Hematopoietic multipotent progenitor cell treated with erythropoietin and hydrocortisone succinate and interleukin-3 and kit ligand, for 6 days (in vitro differentiated cells): ENCODE results near the gene TNK2.
"Not testable (repeated sequence)": the region's sequence is repeated elsewhere in the genome, so short reads cannot be mapped to it uniquely, and the experiment has no call there.

Experiments used
- DNase-seq: peaks from one replicate; pipeline ENCODE4 v3.0.0-alpha.2; 2015

TNK2 gene

DNA sequence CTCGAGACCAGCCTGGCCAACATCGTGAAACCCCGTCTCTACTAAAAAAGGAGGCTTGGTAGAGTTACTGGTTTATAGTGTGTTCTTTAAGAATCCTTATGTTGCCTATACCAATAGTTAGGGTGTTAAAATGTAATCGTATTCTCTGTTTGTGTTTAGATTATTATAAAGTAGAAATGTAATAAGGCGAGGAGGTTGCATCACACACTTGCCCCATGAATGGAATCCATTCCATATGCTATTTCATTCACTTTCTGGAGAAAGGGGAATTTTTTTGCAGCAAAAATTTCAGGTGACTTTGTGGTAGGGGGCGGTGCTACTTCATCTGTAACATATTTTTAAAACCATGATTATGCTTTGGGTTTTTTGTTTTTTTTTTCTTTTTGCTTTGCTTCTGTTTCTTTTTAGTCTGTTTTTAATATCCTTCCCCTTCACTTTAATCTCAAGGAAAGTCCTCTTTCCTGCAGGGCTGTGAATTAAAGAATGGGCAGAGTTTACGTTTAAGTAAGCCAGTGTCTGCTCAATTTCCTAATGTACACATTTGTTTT lies 63.6 kb downstream of the TNK2 start:
- no peak for DNase-seq

DNA sequence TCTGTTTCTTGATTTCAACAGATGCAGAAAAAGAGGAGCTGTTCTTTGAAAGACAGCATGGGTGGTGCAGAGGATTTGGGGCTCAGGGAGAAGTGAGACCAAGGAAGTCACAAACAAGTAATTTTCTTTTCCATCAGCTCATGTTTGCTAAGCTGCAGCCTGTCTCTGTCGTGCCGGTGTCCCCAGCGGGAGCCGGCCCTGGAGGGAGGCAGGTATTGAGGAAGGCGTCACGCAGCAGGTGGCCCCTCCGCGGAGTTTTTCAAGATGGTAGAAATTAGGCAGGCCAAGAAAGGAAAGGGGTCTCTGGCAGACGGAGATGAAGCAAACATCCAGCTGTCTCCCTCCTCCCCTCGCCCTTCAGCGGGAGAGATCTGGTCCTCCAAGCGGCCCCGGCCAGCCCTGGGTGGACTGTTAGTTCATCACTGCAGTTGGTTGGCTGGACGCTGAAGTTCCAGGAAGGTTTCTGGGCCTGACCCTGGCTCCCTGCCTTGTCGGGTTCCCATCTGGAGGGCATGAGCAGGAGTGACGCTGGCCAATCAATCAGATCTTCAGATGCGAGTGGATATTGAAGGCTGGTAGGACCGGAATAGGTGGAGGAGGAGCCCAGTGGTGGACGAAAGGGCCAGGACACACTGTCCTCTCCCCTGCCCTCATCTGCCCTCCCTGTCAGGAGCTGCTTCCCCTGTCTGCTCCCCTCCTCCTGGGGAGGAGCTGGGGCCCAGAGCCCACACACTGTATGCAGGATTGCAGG lies 68.9 kb downstream of the TNK2 start:
- no peak for DNase-seq

DNA sequence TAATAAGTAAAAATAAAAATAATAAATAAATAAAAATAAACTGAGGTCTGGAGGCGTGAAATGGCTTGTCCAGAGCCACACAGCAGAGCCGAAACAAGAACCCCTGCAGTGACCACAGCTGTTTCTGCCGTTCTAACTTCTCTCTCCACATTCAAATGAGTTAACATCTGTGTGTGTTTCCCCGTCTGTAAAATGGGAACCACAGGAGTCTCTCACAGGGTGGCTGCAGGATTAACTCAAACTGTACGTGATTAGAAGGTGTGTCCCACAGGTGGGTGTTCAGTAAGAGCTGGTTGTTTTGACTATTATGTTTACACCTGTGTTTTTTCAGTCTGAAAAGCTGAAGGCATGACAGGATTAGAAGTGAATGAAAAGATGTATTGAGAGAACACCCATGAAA lies 69.6 kb downstream of the TNK2 start:
- no peak for DNase-seq

DNA sequence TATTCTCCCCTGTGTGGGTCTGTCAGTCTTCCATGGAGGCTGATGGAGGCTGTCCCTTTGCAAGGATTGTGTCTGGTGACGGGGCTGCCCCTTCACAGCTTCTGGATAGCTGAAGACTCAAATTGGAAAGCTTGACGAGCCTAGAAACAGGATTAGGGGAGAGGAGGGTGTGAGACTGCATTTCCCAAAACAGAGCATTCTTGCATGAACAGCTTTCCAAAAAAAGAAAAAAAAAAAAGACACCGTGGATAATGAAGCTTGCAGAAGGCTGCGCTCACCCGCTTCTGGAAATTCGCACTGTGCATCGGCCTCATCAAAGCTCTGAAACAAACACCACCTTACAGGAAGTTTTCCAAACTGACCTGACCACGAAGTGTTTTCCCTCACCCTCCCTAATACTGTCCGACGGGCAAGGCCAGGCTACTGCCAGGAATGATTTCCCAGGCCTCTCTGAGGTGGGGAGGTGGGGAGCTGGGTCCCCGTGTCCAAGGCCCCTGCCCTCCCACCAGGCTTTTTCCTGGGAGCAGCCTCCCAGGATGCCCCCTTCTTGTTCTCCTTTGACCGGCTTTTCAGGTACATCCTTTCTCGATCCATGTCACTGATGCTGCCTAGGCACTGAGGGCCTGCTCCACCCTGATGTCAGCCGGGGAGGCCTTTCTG lies 71.7 kb downstream of the TNK2 start:
- no peak for DNase-seq

DNA sequence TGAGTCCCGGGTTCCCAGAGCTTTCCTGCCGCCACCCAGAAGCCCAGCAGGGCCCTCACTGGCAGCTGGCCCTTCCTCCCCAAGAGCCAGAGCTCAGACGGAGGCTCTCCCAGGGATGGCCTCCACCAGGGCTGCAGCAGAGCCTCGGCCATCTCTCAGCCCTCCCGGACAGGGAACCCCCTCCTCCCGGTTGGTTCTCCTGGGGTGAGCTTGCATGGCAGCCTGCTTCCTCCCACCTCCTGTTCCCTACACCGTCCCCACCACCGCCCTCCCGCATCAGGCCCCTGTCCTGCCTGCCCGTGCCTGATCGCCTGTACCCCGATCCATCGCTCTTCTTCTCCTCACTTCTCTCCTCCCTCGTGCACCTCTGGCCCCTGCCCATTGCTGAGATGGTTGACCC lies 72.6 kb downstream of the TNK2 start:
- no peak for DNase-seq

DNA sequence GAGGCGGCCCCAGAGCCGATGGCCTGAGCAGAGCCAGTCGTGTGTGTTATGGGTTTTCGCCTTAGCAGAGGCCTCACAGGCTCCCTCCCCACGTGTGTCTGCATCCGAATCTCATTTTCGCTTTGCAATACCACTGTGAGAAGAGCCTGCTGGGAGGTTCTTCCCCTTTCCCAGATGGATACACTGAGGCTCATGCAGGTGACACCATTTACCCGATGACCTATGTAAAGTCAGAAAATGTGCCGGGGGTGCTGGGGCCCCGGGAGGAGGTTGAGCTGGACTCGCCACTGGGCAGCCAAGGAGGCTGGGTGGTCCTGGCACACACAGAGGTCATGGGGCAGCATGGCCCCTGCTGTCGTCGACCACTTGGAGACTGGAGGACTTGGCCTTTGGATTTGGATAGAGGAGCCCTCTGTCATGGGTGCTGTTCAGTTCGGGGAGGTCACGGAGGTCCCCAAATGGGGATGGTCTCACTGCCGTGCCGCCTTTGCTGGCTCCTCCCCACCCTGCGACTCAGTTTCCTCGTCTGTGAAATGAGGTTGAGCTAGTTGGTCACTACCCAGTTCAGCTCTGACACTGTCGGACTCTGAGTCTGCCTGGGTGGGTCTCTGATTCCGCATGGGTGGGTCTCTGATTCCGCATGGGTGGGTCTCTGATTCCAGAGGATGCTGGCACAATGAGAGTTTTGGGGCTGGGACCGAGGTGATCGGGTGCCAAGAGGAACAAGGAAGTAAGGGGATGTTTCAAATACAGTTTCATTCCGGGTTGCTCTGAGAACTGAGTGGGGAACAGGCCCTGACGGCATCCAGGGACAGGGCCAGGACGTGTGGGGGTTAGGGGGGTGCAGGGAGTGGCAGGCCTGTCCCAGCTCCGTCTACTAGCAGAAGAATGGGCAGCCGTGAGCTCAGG lies 73.4 kb downstream of the TNK2 start:
- DNase-seq = no peak

DNA sequence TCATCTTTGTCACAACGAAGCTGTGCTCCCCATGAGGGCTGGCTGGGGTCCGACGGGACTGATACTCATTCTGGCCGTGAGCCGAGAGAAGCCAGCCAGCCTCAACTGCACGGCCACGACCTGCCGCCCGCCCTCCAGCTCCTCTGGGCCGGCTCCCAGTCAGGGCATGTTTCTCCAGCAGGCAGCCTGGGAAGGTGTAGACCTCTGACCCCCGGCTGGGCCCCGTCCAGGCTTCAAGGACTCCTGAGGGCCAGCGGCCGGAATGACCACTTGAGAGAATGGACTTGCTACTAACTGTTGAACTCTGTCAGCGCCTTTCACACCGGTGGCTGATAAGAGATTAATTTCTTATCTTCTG lies 78.5 kb downstream of the TNK2 start:
- no peak for DNase-seq

DNA sequence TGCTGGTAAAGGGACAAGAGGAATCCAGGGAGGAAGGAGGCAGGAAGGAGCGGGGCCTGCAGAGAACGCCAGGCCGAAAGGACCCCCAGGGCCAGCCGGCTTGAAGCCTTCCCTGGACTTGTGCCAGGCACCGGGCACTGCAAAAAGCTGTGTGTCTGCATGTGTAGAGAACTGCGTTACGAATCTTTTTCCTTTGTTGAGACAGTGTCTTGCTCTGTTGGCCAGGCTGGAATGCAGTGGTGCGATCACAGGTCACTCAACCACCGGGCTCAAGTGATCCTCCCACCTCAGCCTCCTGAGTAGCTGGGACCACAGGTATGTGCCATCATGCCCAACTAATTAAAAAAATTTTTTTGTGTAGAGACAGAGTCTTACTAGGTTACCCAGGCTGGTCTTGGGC lies 79.6 kb downstream of the TNK2 start:
- no peak for DNase-seq

DNA sequence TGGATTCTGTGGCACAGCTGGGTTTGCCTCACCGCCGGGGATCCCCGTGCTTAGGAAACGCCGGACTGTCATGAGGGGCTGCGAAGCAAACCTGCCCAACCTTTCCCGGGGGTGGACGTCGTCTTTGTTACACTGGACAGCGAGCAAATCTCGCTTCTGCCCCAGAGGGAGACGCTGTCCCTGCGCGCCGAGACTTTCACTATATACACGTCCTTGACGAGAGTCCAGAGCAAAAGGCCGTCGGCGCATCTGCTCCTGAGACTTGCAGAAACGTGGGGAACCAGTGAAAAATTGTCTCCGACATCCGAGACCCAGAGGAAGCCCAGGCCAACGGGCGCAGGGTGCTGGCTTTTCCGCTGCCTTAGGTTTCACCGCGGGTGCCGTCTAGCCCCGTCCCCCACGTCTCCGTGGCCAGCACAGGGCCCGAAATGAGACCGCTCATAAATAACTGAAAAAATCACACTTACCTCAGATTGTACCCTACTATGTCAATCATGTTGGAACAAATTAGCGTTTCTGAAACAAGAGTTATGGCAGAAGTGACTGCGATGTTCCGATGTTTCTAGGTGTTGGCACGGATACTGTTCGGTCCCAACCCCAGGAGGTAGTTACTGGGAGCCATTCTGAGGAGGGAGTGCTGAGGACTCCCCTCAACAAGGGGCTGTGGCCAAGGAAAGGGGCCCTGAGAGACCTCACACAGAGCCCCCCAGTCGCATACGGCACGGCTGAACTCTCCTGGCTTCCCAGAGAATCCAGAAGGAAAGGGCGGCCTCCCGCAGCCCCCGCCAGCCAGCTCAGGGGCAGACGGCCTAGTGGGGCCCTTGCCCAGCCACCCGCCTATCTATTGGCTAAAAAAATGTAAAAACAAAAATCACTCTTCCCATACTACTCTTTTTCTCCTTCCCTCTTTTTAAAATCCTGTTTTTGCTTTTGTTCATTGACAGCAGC lies 82.2 kb downstream of the TNK2 start:
- no peak for DNase-seq

DNA sequence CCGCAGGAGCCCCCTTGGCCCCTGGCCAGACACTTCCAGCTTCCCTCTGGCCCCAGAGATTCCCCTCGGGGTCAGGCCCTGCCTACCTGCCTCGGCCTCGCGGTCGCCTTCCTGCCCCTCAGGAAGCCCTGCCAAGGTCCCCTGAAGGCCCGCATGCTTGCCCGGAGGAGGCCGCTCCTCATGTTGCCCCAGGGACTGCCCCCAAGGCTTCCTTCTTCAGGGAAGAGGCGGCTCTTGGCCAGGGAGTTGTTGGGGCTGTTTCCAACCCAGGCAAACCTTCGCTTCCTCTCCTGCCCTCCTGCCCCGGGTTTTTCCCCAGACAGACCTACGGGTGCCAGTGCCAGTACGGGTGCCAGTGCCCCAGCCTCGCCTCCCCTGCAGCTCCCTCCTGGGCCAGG lies 83.2 kb downstream of the TNK2 start:
- no peak for DNase-seq

DNA sequence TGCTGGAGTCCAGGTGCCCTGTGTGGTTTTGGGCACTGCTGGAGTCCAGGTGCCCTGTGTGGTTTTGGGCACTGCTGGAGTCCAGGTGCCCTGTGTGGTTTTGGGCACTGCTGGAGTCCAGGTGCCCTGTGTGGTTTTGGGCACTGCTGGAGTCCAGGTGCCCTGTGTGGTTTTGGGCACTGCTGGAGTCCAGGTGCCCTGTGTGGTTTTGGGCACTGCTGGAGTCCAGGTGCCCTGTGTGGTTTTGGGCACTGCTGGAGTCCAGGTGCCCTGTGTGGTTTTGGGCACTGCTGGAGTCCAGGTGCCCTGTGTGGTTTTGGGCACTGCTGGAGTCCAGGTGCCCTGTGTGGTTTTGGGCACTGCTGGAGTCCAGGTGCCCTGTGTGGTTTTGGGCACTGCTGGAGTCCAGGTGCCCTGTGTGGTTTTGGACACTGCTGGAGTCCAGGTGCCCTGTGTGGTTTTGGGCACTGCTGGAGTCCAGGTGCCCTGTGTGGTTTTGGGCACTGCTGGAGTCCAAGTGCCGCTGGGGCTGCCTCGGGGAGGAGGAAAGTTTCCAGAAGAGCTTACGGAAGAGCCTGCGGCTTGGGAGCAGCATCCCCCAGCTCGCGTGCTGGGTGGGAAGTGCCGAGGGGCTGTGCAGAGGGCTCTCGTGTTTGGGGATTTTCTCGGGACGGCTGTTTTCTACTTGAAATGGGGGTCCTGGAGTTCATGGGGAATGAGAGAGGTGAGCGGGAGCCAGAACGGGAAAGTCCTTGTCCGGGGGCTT lies 83.7 kb downstream of the TNK2 start:
- not testable (repeated sequence) for DNase-seq

DNA sequence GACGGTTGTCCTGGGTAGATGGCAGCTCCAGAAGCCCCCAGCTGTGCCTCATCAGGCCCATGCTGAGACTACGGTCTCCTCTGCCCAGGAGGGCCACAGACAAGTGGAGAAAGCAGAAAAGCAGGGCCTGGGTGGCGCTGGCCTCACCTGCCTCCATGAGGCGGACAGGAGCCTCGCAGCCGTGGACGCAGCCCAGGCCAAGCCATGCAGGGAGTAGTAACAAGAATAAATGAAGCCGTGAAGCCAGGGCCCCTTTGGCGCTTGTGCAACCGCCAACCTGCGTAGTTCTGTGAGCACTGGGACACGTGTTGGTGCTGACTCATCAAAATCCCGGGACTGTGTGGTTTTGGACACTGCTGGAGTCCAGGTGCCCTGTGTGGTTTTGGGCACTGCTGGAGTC lies 84.4 kb downstream of the TNK2 start:
- DNase-seq = no peak

DNA sequence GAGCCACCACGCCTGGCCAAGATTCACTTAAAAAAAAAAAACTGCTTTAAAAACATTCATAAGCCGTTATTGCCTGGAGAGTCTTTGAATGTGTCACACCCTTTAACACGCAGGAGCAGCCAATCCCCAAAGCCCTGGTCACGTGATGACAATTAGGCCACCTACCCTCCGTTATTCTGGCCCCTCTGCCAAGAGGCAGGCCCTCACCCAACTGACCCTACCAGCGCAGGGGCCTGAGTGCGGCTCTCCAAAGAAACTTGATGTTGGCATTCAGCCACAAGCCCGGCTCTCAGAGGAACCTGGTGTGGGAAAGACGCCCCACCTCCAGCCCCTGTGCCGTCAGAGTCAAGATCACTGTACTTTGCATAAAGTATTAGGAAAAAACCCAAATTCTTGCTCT lies 85.1 kb downstream of the TNK2 start:
- no peak for DNase-seq

DNA sequence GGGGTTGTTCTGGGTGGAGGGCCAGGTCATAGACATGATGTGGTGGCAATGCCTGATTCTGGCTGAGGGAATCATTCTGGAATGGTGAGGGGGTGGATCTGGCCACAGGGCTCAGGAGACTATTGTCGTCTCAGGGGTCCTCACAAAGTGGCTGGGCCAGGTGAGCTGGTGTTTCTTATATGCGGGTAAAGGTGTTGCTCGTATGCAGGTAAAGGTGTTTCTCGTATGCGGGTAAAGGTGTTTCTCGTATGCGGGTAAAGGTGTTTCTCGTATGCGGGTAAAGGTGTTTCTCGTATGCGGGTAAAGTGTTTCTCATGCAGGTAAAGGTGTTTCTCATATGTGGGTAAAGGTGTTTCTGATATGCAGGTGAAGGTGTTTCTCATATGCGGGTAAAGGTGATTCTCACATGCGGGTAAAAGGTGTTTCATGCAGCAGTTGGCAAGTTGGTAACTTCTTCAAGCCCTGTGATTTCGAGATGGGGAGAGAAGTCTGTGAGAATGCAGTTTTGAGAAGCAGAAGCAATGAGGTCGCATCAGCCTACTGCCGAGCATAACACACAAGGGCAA lies 86.1 kb downstream of the TNK2 start:
- DNase-seq = no peak

DNA sequence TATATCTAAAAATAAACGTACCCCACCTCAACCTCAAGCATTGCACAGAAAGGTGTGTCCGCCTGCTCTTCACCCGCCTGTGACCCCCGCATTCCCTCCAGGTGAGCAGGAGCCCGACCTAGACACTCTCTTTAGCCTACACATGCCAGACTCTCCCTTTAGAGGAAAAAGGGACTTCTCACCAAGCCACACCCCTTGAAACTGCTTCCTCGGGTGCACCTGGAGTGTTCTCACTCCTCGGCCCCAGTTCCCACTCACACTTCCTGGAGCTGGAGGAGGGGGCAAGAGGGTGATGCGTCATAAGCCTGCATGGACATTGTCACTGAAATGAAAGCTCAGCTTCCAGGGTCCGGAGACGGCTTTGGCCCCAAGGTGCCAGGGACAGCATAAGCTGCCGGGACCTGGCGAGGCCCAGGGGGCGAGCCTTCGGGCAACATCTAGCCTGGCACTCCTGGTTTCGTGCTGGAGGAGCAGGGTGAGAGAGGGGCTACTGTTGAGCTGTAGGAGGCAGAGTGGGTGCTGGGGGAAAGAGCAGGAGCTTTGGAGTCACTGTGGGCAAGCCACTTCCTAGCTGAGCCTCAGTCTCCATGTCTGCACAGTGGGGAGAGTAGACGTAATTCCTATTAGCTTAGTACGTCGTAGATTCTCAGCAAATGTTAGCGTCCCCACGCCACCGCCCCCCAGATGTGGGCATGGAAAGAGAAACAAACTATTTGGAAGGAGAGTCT lies 86.8 kb downstream of the TNK2 start:
- DNase-seq = no peak

DNA sequence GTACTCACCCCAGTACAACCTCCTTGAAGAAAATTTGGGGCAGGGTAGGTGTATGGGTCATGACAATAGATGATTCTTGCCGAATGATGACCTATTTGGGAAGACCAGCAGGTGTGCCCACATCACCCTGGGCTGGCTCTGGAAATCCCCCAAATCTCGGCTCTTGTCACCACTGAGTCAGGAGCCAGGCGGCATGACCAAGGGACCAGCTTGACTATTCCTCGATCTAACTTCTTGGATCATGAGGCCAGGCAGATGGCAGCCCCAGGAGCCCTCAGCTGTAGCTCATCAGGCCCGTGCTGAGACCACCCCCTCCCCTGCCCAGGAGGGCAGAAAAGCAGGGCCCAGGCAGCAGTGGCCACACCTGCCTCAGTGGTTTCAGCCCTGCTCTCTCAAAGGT lies 87.5 kb downstream of the TNK2 start:
- no peak for DNase-seq

DNA sequence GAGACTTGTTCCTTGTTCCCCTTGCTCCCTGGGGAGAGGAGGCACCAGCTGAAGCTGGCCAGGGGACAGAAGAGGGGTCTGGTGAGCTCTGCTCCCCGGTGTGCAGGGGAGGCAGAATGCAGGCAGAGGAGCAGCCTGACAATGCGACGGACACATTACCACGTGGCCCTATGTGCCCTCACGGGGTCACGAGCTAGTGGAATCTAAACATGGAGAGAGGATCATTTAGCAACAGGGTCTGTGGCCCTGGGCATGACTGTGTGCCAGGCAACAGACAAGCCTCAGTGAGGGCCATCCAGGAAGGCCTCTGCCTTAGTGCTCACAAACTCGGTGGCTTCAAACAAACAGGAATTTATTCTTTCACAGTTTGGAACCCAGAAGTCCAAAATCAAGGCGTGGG lies 88.2 kb downstream of the TNK2 start:
- DNase-seq = no peak

DNA sequence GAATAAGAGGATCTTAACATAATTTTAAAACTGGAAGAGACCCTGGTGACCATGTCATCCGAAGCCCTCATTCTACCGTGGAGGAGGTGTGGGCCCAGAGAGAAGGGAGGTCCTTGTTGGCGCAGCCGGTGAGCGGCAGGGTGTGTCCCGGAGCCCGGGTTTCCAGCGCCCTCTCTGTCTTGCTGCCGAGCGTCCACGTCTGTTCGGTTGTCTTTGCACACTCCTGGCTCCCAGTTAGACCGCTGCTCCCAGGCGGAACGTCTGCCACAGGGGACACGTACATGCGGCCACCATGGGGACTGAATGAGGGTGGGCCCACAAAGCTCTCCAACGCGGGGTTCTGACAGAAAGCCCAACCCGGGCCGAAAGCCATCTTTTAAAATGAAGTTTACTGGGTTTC lies 90.0 kb downstream of the TNK2 start:
- no peak for DNase-seq

DNA sequence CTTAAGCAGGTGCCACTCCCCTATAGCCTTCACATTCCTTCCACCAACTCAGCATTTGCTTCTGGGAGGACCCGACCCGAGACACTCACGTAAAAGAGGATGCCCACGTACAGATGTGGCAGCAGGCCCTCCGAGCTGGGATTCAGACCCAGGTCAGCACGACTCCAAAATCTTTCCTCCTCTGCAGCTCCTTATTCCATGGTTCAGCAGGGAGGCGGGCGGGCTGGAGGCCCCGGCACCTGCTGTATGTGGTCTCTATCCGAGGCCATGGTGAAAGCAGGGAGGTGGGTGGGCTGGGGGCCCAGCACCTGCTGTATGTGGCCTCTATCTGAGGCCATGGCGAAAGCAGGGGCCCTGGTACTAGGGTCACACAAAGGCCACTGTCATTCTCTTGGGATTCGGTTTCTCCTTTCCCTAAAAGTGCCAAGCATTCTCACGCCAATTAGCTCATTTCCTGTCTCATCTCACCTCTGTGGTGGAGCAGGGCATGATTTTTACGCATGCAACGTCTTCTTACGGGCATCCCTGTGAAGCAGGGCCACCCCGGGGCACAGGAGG lies 90.7 kb downstream of the TNK2 start:
- no peak for DNase-seq

DNA sequence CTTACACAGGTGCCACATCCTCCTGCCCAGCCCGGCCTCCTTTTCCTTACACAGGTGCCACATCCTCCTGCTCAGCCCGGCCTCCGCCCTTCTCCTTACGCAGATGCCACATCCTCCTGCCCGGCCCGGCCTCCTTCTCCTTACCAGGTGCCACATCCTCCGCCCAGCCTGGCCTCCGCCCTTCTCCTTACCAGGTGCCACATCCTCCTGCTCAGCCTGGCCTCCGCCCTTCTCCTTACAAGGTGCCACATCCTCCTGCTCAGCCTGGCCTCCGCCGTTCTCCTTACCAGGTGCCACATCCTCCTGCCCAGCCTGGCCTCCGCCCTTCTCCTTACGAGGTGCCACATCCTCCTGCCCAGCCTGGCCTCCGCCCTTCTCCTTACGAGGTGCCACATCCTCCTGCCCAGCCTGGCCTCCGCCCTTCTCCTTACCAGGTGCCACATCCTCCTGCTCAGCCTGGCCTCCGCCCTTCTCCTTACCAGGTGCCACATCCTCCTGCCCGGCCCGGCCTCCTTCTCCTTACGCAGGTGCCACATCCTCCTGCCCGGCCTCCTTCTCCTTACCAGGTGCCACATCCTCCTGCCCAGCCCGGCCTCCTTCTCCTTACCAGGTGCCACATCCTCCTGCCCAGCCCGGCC lies 92.0 kb downstream of the TNK2 start:
- not testable (repeated sequence) for DNase-seq
